ENCODE results near the gene CCND2.

CCND2 gene

DNA sequence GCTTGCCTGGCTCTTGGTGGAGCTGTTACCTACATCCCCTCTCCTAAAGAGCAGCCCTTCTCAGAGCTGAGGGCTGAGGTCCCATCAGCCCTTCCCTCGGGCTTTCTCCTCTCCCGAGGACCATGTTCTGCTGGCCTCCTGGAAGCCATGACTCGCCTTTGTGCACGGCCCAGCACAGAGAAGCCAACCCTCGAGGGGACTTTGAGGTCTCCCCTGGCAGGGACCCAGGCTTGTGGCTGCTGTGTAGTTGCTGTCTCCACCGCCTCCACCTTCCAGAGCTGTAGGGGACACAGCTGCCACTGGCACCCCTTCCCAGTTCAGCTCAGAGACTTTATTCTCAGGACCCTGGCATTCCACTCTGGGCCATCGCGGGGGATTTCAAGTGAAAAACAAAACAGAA, 22.9 kb upstream of the CCND2 start:
- no peaks in the 10 kb centered on the region for H3K36me3 ChIP-seq (ENCODE audit: insufficient read depth, low read length)
- H3K9me2 ChIP-seq (replicated peaks; ENCODE audit: low read depth, low read length), result no peaks in the 10 kb centered on the region
- H2AFZ ChIP-seq (ENCODE audit: low read length), result no peak overlapping the region
- TF ChIP-seq EZH2phosphoT487 (IDR thresholded peaks at IDR 0.05; ENCODE audit: borderline replicate concordance) (no peak), CTCF (conservative IDR thresholded peaks at IDR 0.05; ENCODE audit: low read length) (no peak)
- H3F3A ChIP-seq (ENCODE audit: low read depth), result no peaks in the 10 kb centered on the region
- H3K4me1 ChIP-seq (ENCODE audit: insufficient read depth, low read length, poor library complexity, severe bottlenecking), result peaks cover 16% of the 10 kb centered on the region
- H3K4me3 ChIP-seq (ENCODE audit: low read length, poor library complexity, severe bottlenecking), result no peak overlapping the region
- H3K79me2 ChIP-seq (ENCODE audit: insufficient read depth, low read length), result no peaks in the 10 kb centered on the region
- H3K9ac ChIP-seq (ENCODE audit: low read depth, low read length, poor library complexity, severe bottlenecking), result no peak overlapping the region
- no peaks in the 10 kb centered on the region for H3K27me3 ChIP-seq (ENCODE audit: insufficient read depth, low read length, poor library complexity, severe bottlenecking)
- H3K9me3 ChIP-seq (ENCODE audit: insufficient read depth, low read depth, low read length), result no peaks in the 10 kb centered on the region
- no peaks in the 10 kb centered on the region for H4K20me1 ChIP-seq (ENCODE audit: insufficient read depth, low read length, poor library complexity, severe bottlenecking)
- H3K4me2 ChIP-seq (ENCODE audit: low read depth, low read length, poor library complexity, severe bottlenecking), result peak overlapping the region; percentile 27

GRCh38 chr12:4251216-4251891, 22.2 kb upstream of the CCND2 start:
- peak overlapping the region; percentile 27 for H3K4me2 ChIP-seq (ENCODE audit: low read depth, low read length, poor library complexity, severe bottlenecking)
- no peaks in the 10 kb centered on the region for H3K9me3 ChIP-seq (ENCODE audit: insufficient read depth, low read depth, low read length)
- no peaks in the 10 kb centered on the region for H3F3A ChIP-seq (ENCODE audit: low read depth)
- H3K4me3 ChIP-seq (ENCODE audit: low read length, poor library complexity, severe bottlenecking), result no peak overlapping the region
- no peaks in the 10 kb centered on the region for H3K27me3 ChIP-seq (ENCODE audit: insufficient read depth, low read length, poor library complexity, severe bottlenecking)
- TF ChIP-seq CTCF (conservative IDR thresholded peaks at IDR 0.05; ENCODE audit: low read length), result no peak
- TF ChIP-seq EZH2phosphoT487 (IDR thresholded peaks at IDR 0.05; ENCODE audit: borderline replicate concordance), result no peak
- no peak overlapping the region for H2AFZ ChIP-seq (ENCODE audit: low read length)
- H3K9ac ChIP-seq (ENCODE audit: low read depth, low read length, poor library complexity, severe bottlenecking), result no peak overlapping the region
- H3K4me1 ChIP-seq (ENCODE audit: insufficient read depth, low read length, poor library complexity, severe bottlenecking), result peaks cover 12% of the 10 kb centered on the region
- no peaks in the 10 kb centered on the region for H3K79me2 ChIP-seq (ENCODE audit: insufficient read depth, low read length)
- no peaks in the 10 kb centered on the region for H4K20me1 ChIP-seq (ENCODE audit: insufficient read depth, low read length, poor library complexity, severe bottlenecking)
- H3K9me2 ChIP-seq (replicated peaks; ENCODE audit: low read depth, low read length), result no peaks in the 10 kb centered on the region
- H3K36me3 ChIP-seq (ENCODE audit: insufficient read depth, low read length), result no peaks in the 10 kb centered on the region

DNA sequence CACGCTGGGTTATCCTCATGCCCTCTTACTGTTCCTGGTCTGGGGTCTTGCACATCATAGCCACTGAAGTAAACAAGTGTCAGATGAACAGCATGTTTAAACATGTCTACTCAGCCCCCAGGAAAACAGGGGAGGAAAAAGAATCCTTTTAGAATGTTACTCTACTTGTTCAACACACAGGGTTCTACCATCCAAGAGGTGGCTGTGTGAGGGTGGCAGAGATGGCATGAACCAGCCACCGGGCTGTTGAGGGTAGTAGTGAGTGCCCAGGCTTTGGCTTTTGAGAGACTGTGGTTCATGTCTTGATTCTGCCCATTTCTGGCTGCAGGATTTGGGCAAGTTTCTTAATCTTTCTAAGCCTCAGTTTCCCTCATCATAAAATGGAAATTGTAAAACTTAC, 21.6 kb upstream of the CCND2 start:
- Histone ChIP-seq H4K20me1 (ENCODE audit: insufficient read depth, low read length, poor library complexity, severe bottlenecking) (no peaks in the 10 kb centered on the region), H3K36me3 (ENCODE audit: insufficient read depth, low read length) (no peaks in the 10 kb centered on the region), H2AFZ (ENCODE audit: low read length) (no peak overlapping the region), H3K4me2 (ENCODE audit: low read depth, low read length, poor library complexity, severe bottlenecking) (no peak overlapping the region), H3K9ac (ENCODE audit: low read depth, low read length, poor library complexity, severe bottlenecking) (no peak overlapping the region), H3K27me3 (ENCODE audit: insufficient read depth, low read length, poor library complexity, severe bottlenecking) (no peaks in the 10 kb centered on the region), H3K9me3 (ENCODE audit: insufficient read depth, low read depth, low read length) (no peaks in the 10 kb centered on the region), H3K79me2 (ENCODE audit: insufficient read depth, low read length) (no peaks in the 10 kb centered on the region), H3K9me2 (replicated peaks; ENCODE audit: low read depth, low read length) (no peaks in the 10 kb centered on the region), H3K4me1 (ENCODE audit: insufficient read depth, low read length, poor library complexity, severe bottlenecking) (peaks cover 12% of the 10 kb centered on the region), H3F3A (ENCODE audit: low read depth) (no peaks in the 10 kb centered on the region), H3K4me3 (ENCODE audit: low read length, poor library complexity, severe bottlenecking) (no peak overlapping the region)
- TF ChIP-seq EZH2phosphoT487 (IDR thresholded peaks at IDR 0.05; ENCODE audit: borderline replicate concordance) (no peak), CTCF (conservative IDR thresholded peaks at IDR 0.05; ENCODE audit: low read length) (no peak; the same call in 1 of the 2 replicates)

Data from Loucy (cell line).